ENCODE measurements around the gene SULT6B1.

- TF ChIP-seq EZH2 (IDR thresholded peaks at IDR 0.05) (no peak), POLR2AphosphoS5 (IDR thresholded peaks at IDR 0.05; ENCODE audit: borderline replicate concordance, low read depth, low read length) (peak; percentile 99), FOXP2 (optimal IDR thresholded peaks at IDR 0.05; ENCODE audit: control extremely low read depth, extremely low read length, insufficient read depth) (no peak)
Observed at GRCh38 chr2:37231241-37232130, 43.0 kb upstream of the SULT6B1 start, which contains the start of the genes CEBPZ and NDUFAF7.

Data from SK-N-MC (cell line).